ENCODE data around the gene PHYH.

The PHYH gene

GRCh38 chr10:13328613-13329012, 28.7 kb upstream of the PHYH start:
- Histone ChIP-seq H3K27ac (no peak overlapping the region), H3K36me3 (peaks cover 72 to 96% (median 81%) of the 10 kb centered on the region in 3 donors), H3K4me1 (no peaks in the 10 kb centered on the region), H3K4me3 (no peak overlapping the region), H3K27me3 (no peaks in the 10 kb centered on the region), H3K9me3 (no peaks in the 10 kb centered on the region)
- intact Hi-C loops (cut with DNase I; ENCODE audit: low total_unique reads), result no loop called here
- no peak for DNase-seq
- TF ChIP-seq CTCF (IDR thresholded peaks at IDR 0.05), result no peak

GRCh38 chr10:13328126-13328525, 28.3 kb upstream of the PHYH start:
- H3K9me3 ChIP-seq, result no peaks in the 10 kb centered on the region
- H3K27me3 ChIP-seq, result no peaks in the 10 kb centered on the region
- DNase-seq, result no peak
- H3K4me1 ChIP-seq, result no peaks in the 10 kb centered on the region
- intact Hi-C loops (cut with DNase I; ENCODE audit: low total_unique reads), result no loop called here
- no peak overlapping the region for H3K4me3 ChIP-seq
- no peak for TF ChIP-seq CTCF (IDR thresholded peaks at IDR 0.05)
- H3K36me3 ChIP-seq, result peaks cover 73 to 96% (median 80%) of the 10 kb centered on the region in 3 donors
- H3K27ac ChIP-seq, result no peak overlapping the region

- no peak overlapping the region for H3K4me3 ChIP-seq
- no peaks in the 10 kb centered on the region for H3K27me3 ChIP-seq
- H3K36me3 ChIP-seq, result peaks cover 69 to 96% (median 80%) of the 10 kb centered on the region in 3 donors
- intact Hi-C loops (cut with DNase I; ENCODE audit: low total_unique reads), result no loop called here
- H3K27ac ChIP-seq, result no peak overlapping the region
- no peak for TF ChIP-seq CTCF (IDR thresholded peaks at IDR 0.05)
- H3K9me3 ChIP-seq, result no peaks in the 10 kb centered on the region
- no peaks in the 10 kb centered on the region for H3K4me1 ChIP-seq
- no peak for DNase-seq
These were observed 27.7 kb upstream of the PHYH start for GRCh38 chr10:13327534-13327933.

- no peak for TF ChIP-seq CTCF (IDR thresholded peaks at IDR 0.05)
- peaks cover 62 to 89% (median 70%) of the 10 kb centered on the region in 3 donors for H3K36me3 ChIP-seq
These were observed 22.8 kb upstream of the PHYH start for GRCh38 chr10:13322615-13323148.

GRCh38 chr10:13321576-13321975, 21.7 kb upstream of the PHYH start:
- Histone ChIP-seq H3K9me3 (no peaks in the 10 kb centered on the region), H3K4me3 (no peak overlapping the region), H3K27me3 (no peaks in the 10 kb centered on the region), H3K36me3 (peaks cover 53 to 82% (median 70%) of the 10 kb centered on the region in 3 donors), H3K27ac (no peak overlapping the region), H3K4me1 (no peaks in the 10 kb centered on the region)
- TF ChIP-seq CTCF (IDR thresholded peaks at IDR 0.05), result no peak
- no peak for DNase-seq
- intact Hi-C loops (cut with DNase I; ENCODE audit: low total_unique reads), result no loop called here

More at GRCh38 chr10:13322615-13323148, 22.8 kb upstream of the PHYH start:
- H3K9me3 ChIP-seq, result no peaks in the 10 kb centered on the region
- H3K4me1 ChIP-seq, result no peaks in the 10 kb centered on the region
- no peak overlapping the region for H3K4me3 ChIP-seq
- no peak for DNase-seq
- no peaks in the 10 kb centered on the region for H3K27me3 ChIP-seq
- no peak overlapping the region for H3K27ac ChIP-seq
- intact Hi-C loops (cut with DNase I; ENCODE audit: low total_unique reads), result no loop called here

- no peak for TF ChIP-seq CTCF (IDR thresholded peaks at IDR 0.05)
- no peaks in the 10 kb centered on the region for H3K27me3 ChIP-seq
- H3K27ac ChIP-seq, result no peak overlapping the region
- intact Hi-C loops (cut with DNase I; ENCODE audit: low total_unique reads), result no loop called here
- H3K4me1 ChIP-seq, result no peaks in the 10 kb centered on the region
- no peak overlapping the region for H3K4me3 ChIP-seq
- no peaks in the 10 kb centered on the region for H3K9me3 ChIP-seq
- DNase-seq, result no peak
- H3K36me3 ChIP-seq, result peaks cover 40 to 61% (median 50%) of the 10 kb centered on the region in 3 donors
These were observed 19.3 kb upstream of the PHYH start for GRCh38 chr10:13319166-13319565.

All from tibial artery (tissue), 4 donors.